GM11168 (cell line): Measurements from ENCODE around the gene MUSK.
"Not testable (repeated sequence)": the region's sequence is repeated elsewhere in the genome, so short reads cannot be mapped to it uniquely, and the experiment has no call there.

Source experiments
- in situ Hi-C: fragments of 300-500 bp; cut with MboI; formaldehyde crosslinking; loops from one replicate; pipeline ENCODE4 v1.12.0; 2022; ENCODE audit warnings: low sequenced_read_pairs; ENCODE audit not compliant: unreplicated experiment

Gene MUSK

DNA sequence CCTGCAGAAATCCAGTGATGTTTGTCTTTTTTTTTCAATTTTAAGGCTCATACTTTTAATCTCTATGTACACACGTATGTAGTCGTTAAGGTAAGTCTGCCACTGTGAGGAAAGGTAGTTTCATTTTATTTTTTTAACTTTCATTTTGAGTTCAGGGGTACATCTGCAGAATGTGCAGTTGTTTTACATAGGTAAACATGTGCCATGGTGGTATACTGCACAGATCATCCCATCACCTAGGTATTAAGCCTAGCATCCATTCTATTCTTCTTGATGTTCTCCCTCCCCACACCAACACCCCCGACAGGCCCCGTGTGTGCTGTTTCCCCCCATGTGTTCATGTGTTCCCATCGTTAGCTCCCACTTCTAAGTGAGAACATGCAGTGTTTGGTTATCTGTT is 19.7 kb downstream of the MUSK start:
- in situ Hi-C loops: no loop called here

DNA sequence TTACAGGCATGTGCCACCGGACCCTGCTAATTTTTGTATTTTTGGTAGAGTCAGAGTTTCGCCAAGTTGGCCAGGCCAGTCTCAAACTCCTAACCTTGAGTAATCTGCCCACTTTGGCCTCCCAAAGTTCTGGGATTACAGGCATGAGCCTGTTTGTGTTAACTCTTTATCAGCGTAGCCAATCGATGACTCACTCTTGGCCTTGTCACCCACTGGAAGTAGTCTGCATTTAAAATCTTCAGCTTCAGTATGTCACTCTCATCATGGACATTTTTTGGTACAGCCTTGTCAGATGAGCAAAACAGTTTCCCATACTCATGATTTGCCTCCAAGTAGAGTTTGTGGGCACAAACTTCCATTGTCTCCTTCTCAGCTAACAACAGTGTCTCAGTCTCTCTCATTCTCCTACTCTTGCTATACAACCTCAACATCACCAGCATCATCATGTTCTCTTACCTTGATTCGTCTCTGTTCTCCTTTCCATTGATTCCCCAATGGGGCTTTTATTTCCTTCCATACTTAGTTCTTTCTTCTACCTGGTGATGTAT is 22.5 kb downstream of the MUSK start:
- in situ Hi-C loops: no loop called here

DNA sequence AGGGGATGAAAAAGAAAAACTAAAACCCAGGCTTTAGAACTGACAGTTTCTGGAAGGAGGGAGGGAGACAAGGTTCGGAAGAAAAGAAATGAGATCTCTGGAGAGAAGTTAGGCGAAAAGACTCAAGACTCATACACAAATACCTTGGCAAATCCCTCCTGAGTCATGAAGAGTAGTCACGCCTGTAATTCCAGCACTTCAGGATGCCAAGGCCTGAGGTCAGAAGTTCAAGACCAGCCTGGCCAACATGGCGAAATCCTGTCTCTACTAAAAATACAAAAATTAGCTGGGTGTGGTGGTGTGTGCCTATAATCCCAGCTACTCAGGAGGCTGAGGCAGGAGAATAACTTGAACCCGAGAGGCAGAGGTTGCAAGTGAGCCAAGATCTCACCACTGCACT is 27.3 kb downstream of the MUSK start:
- in situ Hi-C loops: not testable (repeated sequence)

DNA sequence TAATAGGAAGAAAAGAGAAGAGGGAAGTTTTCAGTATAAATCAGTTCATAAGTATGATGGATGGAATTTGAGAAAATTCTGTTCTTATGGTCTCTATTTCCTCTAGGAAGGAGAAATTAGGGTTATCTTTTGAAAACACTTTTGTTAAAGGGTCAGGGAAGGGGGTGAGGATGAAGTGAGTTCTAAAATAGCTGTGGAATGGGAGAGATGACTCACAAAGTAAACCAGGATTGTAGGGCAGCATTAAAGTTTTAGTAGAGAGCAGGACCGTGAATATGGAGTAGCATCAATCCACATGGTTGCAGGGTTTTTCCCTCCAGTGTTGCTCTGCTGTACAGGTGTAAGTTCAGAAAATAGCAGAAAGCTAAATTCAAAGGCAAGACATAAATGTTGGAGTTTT is 32.4 kb downstream of the MUSK start:
- in situ Hi-C loops: no loop called here

DNA sequence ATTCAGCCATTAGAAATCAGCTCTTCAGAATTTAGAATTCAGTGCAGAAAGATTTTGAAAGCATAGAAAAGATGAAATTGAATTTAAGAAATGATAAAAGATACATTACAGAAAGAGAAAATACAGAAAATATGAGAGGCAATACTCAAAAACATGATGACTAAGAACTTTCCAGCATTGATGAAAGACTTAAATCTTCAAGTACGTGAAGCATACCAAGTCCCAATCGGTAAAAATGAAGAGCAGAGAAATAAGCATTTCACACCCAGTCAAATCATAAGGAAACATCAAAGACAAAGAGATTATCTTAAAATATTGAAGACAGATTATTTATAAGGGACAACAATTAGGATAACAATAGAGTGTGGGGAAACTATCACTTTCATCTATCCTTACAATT is 35.1 kb downstream of the MUSK start:
- in situ Hi-C loops: no loop called here

DNA sequence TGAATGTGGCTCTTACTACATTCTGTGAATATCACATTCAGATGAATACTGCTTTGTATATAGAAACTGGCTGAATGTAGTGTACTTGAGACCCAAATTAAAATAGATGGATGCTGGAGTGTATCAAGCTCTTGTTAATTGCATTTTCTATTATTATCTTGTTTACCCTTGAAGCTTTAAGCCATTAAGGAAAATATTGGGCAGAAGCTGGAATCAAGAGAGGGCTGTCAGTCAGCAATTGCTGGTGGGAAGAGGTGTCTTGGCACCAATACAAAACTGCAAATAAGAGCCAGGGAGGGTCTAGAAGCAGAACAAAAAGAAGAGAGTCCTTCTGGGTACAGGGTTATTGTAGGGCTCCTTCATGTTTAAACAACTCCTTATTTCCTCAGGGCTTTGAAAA is 38.8 kb downstream of the MUSK start:
- in situ Hi-C loops: no loop called here

DNA sequence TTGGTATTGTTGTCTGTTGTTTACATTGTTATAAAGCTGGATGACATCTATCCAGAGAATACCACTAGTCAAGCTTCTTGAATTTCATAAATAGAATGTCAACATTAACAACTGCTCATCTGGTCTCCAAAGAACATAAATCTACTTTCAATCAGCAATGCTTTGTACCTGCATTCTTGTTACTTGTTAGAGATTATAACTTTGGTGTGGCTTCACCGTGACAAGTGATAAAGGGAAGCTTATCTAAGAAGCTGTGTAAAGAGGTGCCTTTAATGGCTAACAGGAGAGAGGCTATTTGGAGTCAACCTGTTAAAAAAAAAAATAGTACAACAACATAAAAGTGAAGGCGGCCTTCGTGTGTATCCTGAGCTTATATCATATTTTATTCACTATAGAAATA is 41.8 kb downstream of the MUSK start:
- in situ Hi-C loops: no loop called here

DNA sequence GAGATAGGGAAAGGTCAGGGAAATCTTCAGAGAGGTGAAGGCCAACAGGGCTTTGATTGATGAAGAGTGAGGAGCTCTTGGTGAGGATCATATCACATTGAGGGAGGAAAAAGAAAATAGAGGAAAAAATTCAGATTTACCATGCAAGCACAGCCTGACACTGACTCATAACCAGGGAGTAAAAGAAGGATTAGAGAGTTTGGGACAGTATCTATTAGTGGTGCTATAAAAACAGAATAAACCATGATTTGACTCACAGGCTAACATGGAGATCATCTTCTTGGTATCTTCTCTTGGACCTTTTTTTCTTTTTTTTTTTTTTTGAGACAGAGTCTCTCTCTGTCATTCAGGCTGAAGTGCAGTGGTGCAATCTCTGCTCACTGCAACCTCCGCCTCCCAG is 44.4 kb downstream of the MUSK start:
- in situ Hi-C loops: no loop called here

DNA sequence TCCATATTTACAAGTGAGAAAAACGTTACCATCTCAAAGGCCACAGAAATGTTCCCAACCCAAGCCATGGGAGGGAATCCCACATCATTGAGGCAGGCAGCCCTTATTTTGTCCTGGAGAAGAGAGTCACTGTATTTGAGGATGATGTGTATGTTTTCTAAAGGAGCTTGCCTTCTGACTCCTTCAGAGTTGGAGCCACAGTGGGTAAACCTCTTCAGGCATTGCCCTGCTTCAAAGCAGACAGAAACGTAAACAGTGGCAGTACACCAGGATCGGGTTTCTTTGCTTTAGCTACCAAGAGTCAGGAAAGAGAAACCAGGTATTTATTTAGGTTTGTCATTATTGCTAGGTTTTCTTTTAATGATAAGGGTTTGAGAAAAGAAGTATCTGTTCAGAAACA is 45.7 kb downstream of the MUSK start:
- in situ Hi-C loops: no loop called here

DNA sequence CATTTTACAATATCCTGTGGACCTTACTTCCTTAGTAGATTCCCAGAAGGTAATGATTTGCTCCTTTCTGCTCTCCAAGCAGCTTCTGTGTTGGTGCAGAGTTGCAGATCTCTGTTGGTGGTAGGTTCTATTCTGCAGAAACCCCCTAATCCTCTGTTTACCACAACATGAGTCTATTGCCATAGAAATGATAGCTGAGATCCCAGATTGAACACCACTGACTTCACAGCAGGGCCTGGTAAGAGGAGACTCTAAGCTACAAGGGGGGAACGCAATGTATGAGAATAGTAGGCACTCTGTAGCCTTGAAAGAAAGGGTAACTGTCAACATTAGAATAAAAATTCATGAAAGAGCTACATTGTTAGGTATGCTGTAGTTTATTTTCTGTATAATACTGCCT is 59.5 kb downstream of the MUSK start:
- in situ Hi-C loops: no loop called here

DNA sequence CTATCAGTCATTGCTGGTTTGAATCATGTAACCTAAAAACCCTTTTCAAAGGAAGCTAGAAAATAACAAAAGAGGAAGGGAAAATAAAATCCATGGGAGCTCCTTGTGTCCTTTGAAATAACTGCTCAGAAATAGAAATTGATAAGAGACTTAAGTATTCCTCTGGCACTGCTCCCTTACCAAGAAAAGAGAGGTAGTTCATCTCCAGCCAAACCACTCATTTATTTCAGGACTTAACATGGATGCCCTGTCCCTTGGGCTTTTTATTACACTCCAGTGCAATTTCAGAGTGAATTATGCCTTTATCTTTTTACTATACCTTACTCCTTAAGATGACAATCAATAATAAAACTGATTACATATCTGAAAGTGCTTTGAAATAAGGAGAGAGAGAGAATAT is 61.0 kb downstream of the MUSK start:
- in situ Hi-C loops: no loop called here

DNA sequence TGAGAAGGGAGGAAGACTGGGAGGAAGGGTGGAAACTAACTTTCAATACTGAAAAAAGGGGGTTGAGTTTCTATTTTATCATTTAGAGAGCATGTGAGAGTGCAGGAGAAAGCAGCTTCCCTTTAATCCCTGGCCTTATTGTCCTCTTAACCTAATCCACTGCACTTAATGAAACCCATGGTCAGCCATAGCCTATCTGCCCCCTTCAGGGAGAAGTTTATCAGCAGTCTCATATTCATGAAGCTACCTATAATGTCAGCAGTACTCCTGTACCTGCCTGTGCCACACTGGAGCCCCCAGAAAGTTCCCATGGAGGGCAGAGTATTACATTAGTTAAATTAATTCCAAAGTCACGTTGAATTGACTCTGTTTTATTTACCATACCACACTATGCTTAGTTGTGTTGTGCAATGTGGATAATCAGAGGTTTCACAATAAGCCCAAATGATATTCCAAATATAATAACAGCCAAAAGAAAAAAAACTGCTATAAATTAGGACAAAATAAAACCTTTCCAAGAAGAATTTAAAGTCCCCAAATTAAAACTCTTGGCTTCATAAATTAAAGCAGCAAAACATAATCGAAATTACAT is 62.9 kb downstream of the MUSK start:
- in situ Hi-C loops: no loop called here

DNA sequence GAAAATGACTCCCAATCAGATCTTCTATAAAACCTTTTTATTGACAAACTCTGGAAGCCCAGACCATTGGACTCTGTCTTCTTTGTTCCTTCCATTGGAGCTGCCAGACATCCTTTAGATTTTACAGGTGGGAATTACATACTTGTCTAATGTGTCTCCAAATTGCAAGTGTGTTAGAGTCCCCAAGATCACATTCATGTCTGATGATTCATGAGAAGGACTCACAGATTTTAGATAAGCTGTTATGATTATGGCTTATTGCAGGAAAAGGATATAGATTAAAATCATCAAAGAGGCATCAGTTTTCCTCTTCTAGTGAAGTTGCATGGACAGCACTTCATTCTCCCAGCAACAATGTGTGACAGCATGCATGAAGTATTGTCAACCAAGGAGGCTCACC is 70.4 kb downstream of the MUSK start:
- in situ Hi-C loops: no loop called here

DNA sequence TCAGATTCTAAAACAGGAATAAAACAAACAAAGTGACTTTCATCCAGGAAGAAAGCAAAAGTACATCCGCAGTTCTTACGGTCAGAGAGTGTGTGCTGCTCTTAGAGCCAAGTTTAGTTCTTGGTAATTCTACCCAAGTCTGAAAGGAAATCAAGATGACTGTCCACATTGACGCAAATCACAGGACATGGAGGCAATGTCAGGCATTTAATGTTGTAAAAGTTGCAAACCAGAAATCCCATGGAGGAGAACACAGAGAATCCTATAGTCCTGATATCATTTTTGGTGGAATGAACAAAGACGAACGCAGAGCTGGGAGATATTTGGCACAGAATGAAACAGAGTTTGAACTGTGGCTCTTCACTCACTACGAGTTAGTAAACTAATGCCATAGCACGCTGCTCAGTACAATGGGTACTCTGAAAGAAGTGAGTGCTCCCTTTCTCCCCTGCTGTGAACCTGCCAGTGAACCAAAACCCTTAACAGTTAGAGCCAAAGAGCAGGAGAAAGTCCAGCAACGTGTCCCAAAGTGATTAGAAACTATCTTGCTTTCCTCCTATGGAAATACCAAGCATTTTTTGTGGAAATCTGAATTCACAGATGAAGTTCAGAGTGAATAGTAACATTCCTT is 74.3 kb downstream of the MUSK start:
- in situ Hi-C loops: no loop called here

DNA sequence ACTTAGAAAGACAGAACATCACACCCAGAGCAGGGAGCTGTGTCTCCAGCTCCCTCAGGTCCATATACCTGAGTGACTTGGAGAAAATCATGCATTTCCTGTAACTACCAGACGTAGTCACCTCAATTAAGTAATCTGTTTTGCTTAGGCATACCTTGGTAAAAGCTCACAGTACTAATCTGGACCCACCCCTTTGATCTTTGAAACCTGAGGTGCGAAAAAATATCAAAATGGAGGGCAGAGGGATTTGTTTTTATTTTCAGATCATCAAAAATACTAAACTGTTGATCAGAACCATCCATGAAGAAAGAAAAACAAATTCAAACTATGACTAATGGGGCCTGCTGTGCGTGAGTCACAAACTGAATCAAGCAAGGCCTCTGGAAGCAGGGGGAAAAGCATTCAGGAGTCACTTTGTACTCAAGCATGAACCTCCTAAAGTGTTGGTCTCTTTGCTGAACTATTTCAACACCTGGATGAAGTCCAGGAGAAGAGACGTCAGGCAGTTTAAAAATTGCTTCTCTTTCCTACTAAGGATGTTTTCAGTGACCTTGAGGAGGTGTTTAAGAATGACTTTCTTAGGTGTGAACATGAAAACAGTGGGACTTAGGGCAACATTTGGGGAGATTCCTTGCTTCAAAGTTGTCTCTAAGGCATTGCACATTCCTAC is 76.3 kb downstream of the MUSK start:
- in situ Hi-C loops: no loop called here

DNA sequence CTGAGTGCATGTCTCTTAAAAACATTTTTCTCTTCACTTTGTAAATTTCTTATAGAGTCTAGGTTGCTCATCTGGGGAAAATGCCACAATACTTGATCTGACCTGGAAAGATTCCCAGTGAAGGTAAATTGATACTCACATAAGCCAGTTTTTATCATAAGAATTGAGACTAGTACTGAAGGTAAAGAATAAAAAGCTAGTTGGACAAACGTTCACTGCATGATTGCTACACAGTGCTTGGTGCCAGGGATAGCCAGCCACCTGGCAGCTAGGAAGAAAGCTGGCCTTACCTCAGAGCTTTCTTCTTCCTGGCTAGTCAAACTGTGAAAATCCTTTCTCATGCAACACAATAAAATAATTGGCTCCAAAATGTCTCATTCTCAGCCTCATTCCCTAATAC is 77.1 kb downstream of the MUSK start:
- in situ Hi-C loops: no loop called here

DNA sequence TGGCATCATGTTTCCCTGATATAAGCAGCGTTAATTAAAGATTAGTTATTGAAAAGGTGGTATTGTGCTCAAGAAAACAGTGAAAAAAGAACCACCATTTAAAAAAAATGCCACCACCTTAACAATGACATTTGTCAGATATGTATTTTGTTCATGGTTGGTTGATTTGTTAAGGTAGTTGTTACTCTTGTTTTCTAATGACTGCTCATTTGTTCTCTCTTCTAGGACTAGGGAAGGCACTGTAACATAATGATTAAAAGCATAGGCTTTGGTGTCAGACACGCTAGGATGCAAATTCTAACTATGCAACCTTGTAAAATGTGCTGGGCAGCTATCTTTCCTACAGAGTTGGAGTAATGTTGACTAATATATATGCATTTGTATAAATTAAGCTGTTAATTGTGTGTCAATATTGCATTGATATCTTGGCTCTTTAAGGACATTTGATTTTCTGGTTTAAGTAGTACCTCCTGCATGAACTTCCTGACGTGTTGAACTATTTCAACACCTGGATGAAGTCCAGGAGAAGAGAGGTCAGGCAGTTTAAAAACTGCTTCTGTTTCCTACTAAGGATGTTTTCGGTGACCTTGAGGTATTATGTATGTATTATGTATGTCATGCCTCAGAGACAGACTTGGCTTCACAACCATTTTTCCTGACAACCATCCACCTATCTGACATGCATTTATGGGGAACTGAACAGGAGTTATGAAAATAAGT is 77.8 kb downstream of the MUSK start:
- in situ Hi-C loops: no loop called here

DNA sequence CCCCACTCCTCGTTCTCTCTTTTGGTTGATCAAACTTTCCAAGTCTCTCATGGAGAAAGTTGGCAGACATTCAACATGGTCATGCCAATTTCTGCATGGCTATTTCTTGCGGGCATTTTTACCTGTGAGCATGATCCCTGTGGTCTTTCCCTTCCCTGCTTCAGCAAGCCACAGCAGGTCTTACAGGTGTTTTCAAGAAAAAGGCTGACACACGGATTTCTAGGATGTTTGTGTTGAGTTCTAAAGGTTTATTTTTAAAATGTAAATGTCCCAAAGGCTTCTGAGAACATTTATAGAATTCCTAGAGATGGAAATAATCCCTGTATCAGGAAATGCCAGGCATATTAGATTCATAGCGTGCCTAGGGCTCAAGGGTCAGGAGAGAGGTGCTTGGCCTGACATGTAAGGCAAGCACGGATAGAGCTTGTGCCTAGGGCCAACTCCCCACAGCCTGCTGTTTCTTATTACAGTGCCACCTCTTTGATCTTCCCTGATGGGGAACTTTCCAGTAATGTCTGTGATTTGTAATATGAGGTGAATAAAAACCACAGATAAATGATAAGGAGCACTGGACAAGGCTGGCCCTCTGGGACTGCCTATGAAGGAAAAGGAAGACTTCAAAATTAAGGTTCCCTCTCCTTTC is 79.8 kb downstream of the MUSK start:
- in situ Hi-C loops: no loop called here

DNA sequence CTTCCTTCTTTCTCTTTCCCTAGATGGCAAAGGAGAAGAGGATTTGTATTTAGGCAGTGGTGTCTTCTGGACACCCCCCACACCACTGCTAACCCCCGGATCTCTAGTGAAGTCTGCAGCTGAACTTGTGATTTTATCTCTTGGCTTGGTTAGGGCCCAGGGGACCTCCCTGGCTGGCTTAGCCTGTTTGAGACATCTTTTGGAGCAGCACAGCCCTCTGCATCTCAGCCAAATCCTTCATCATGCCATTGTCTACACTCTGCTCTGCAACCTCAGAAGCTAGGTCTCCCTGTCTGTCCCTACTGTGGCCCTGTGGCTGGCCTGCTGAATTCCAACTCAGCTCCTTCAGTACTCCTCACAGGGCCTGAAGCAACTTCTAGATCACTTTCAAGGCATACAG is 81.7 kb downstream of the MUSK start:
- in situ Hi-C loops: no loop called here

DNA sequence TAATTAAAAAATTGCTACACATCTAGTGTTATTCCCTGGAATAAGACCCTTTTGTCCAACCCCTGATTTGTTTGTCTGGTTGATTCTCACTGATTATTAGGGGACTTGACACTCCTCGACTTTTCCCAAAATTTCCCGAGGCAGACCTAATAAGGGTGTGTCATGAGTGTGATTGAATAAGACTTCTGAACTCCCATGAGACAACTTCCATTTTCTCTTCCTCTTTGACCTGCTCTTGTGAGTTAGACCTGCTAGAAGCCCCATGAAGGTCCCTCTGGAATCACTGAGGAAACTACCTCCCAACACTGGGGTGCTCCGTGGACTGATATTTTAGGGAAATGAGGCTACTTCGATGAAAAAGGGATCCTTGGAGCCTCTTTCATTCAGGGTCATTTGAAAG is 83.4 kb downstream of the MUSK start:
- in situ Hi-C loops: no loop called here

DNA sequence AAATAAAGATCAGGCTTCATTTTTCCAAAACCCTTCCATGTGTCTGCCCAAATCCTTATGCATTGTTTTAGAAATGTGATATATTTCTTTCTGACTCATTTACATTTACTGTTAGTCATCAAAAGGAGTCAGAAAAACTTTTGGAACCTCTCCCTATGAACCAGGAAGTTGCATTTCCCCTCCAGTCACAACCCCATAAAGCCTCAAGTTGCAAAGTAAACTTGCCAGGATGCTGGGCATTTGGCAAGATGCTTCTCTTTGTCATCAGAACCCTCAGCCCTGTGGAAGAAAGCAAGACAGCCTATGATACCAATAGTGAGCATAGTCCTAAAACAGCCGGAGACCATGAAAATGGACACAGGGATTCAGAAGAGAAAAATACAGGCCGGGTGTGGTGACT is 84.2 kb downstream of the MUSK start:
- in situ Hi-C loops: no loop called here
